ENCODE measurements around the gene RERE. TPM values are rescaled to one million over a fixed set of nuclear protein-coding genes. Genes with fewer than 3 reads are reported as not detected.

The RERE gene
- total and polyA plus RNA-seq, 2 experiments from 2014 or later: 148 to 170 TPM

DNA sequence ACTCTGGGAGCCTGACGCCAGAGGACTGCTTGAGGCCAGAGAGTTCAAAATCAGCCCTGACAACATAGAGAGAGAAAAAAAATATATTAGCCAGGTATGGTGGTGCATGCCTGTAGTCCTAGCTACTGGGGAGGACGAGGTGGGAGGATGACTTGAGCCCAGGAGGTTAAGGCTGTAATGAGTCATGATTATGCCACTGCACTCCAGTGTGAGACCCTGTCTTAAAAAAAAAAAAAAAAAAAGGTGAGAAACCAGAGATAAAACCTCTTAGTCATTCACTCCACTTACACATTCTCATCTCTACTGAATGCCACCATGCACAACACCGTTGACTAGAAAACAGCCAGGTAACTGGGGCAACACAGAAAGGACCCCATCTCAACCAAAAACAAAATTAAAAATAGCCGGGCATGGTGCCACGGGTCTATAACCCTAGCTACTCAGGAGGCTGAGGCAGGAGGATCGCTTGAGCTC is 321.5 kb downstream of the RERE start:
- peak overlapping the region; percentile 68 for H3K27ac Mint-ChIP-seq
- H3K4me2 ChIP-seq: no peak overlapping the region
- H3F3A ChIP-seq (replicated peaks; ENCODE audit: low read depth): no peaks in the 10 kb centered on the region
- H3K27me3 ChIP-seq (ENCODE audit: insufficient read depth): no peaks in the 10 kb centered on the region
- H3K4me3 Mint-ChIP-seq: no peak overlapping the region
- no peak for ATAC-seq
- 0 out of 2 replicates have a peak overlapping the region, but pooled peaks have one; percentile 39 for H3K27ac ChIP-seq (ENCODE audit: low read depth)
- no peak for DNase-seq (ENCODE audit: low spot score)
- peaks cover 25% of the 10 kb centered on the region for H3K36me3 ChIP-seq (ENCODE audit: insufficient read depth)
- peaks cover 15% of the 10 kb centered on the region for H3K9me3 Mint-ChIP-seq
- H3K4me1 ChIP-seq (ENCODE audit: insufficient read depth): no peaks in the 10 kb centered on the region
- peaks cover 8% of the 10 kb centered on the region for H4K20me1 ChIP-seq (replicated peaks; ENCODE audit: insufficient read depth)
- peaks cover 73% of the 10 kb centered on the region for H3K36me3 Mint-ChIP-seq (ENCODE audit: low read depth)
- peaks cover 5% of the 10 kb centered on the region for H3K27me3 Mint-ChIP-seq (ENCODE audit: insufficient read depth, low read depth, poor library complexity)
- H3K79me2 ChIP-seq (replicated peaks; ENCODE audit: insufficient read depth): peaks cover 36% of the 10 kb centered on the region
- no peak overlapping the region for H2AFZ ChIP-seq
- TF ChIP-seq JUNB (IDR thresholded peaks at IDR 0.05; ENCODE audit: unreplicated experiment) (no peak), ZNF114 (CRISPR knock-in tag; IDR thresholded peaks at IDR 0.05) (no peak), STAT1 (IDR thresholded peaks at IDR 0.05; ENCODE audit: unreplicated experiment) (no peak), POLR2AphosphoS5 (IDR thresholded peaks at IDR 0.05; ENCODE audit: low read depth) (no peak), NANOG (IDR thresholded peaks at IDR 0.05; ENCODE audit: borderline replicate concordance) (no peak), EZH2phosphoT487 (IDR thresholded peaks at IDR 0.05; ENCODE audit: unreplicated experiment) (no peak), CREB1 (CRISPR knock-in tag; IDR thresholded peaks at IDR 0.05; ENCODE audit: low read depth) (no peak), ZNF331 (CRISPR knock-in tag; IDR thresholded peaks at IDR 0.05; ENCODE audit: low read depth) (no peak), EZH2 (IDR thresholded peaks at IDR 0.05; ENCODE audit: low read depth, unreplicated experiment) (no peak)
- TF ChIP-seq, protein P1, sequence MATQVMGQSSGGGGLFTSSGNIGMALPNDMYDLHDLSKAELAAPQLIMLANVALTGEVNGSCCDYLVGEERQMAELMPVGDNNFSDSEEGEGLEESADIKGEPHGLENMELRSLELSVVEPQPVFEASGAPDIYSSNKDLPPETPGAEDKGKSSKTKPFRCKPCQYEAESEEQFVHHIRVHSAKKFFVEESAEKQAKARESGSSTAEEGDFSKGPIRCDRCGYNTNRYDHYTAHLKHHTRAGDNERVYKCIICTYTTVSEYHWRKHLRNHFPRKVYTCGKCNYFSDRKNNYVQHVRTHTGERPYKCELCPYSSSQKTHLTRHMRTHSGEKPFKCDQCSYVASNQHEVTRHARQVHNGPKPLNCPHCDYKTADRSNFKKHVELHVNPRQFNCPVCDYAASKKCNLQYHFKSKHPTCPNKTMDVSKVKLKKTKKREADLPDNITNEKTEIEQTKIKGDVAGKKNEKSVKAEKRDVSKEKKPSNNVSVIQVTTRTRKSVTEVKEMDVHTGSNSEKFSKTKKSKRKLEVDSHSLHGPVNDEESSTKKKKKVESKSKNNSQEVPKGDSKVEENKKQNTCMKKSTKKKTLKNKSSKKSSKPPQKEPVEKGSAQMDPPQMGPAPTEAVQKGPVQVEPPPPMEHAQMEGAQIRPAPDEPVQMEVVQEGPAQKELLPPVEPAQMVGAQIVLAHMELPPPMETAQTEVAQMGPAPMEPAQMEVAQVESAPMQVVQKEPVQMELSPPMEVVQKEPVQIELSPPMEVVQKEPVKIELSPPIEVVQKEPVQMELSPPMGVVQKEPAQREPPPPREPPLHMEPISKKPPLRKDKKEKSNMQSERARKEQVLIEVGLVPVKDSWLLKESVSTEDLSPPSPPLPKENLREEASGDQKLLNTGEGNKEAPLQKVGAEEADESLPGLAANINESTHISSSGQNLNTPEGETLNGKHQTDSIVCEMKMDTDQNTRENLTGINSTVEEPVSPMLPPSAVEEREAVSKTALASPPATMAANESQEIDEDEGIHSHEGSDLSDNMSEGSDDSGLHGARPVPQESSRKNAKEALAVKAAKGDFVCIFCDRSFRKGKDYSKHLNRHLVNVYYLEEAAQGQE (IDR thresholded peaks at IDR 0.05; ENCODE audit: unreplicated experiment): no peak
- TF ChIP-seq, protein P2, sequence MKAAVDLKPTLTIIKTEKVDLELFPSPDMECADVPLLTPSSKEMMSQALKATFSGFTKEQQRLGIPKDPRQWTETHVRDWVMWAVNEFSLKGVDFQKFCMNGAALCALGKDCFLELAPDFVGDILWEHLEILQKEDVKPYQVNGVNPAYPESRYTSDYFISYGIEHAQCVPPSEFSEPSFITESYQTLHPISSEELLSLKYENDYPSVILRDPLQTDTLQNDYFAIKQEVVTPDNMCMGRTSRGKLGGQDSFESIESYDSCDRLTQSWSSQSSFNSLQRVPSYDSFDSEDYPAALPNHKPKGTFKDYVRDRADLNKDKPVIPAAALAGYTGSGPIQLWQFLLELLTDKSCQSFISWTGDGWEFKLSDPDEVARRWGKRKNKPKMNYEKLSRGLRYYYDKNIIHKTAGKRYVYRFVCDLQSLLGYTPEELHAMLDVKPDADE (IDR thresholded peaks at IDR 0.05): no peak
- TF ChIP-seq, protein P3, sequence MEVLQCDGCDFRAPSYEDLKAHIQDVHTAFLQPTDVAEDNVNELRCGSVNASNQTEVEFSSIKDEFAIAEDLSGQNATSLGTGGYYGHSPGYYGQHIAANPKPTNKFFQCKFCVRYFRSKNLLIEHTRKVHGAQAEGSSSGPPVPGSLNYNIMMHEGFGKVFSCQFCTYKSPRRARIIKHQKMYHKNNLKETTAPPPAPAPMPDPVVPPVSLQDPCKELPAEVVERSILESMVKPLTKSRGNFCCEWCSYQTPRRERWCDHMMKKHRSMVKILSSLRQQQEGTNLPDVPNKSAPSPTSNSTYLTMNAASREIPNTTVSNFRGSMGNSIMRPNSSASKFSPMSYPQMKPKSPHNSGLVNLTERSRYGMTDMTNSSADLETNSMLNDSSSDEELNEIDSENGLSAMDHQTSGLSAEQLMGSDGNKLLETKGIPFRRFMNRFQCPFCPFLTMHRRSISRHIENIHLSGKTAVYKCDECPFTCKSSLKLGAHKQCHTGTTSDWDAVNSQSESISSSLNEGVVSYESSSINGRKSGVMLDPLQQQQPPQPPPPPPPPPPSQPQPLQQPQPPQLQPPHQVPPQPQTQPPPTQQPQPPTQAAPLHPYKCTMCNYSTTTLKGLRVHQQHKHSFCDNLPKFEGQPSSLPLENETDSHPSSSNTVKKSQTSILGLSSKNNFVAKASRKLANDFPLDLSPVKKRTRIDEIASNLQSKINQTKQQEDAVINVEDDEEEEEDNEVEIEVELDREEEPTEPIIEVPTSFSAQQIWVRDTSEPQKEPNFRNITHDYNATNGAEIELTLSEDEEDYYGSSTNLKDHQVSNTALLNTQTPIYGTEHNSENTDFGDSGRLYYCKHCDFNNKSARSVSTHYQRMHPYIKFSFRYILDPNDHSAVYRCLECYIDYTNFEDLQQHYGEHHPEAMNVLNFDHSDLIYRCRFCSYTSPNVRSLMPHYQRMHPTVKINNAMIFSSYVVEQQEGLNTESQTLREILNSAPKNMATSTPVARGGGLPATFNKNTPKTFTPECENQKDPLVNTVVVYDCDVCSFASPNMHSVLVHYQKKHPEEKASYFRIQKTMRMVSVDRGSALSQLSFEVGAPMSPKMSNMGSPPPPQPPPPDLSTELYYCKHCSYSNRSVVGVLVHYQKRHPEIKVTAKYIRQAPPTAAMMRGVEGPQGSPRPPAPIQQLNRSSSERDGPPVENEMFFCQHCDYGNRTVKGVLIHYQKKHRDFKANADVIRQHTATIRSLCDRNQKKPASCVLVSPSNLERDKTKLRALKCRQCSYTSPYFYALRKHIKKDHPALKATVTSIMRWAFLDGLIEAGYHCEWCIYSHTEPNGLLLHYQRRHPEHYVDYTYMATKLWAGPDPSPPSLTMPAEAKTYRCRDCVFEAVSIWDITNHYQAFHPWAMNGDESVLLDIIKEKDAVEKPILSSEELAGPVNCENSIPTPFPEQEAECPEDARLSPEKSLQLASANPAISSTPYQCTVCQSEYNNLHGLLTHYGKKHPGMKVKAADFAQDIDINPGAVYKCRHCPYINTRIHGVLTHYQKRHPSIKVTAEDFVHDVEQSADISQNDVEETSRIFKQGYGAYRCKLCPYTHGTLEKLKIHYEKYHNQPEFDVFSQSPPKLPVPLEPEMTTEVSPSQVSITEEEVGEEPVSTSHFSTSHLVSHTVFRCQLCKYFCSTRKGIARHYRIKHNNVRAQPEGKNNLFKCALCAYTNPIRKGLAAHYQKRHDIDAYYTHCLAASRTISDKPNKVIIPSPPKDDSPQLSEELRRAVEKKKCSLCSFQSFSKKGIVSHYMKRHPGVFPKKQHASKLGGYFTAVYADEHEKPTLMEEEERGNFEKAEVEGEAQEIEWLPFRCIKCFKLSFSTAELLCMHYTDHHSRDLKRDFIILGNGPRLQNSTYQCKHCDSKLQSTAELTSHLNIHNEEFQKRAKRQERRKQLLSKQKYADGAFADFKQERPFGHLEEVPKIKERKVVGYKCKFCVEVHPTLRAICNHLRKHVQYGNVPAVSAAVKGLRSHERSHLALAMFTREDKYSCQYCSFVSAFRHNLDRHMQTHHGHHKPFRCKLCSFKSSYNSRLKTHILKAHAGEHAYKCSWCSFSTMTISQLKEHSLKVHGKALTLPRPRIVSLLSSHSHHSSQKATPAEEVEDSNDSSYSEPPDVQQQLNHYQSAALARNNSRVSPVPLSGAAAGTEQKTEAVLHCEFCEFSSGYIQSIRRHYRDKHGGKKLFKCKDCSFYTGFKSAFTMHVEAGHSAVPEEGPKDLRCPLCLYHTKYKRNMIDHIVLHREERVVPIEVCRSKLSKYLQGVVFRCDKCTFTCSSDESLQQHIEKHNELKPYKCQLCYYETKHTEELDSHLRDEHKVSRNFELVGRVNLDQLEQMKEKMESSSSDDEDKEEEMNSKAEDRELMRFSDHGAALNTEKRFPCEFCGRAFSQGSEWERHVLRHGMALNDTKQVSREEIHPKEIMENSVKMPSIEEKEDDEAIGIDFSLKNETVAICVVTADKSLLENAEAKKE (CRISPR knock-in tag; IDR thresholded peaks at IDR 0.05): no peak
- TF ChIP-seq, protein P4, sequence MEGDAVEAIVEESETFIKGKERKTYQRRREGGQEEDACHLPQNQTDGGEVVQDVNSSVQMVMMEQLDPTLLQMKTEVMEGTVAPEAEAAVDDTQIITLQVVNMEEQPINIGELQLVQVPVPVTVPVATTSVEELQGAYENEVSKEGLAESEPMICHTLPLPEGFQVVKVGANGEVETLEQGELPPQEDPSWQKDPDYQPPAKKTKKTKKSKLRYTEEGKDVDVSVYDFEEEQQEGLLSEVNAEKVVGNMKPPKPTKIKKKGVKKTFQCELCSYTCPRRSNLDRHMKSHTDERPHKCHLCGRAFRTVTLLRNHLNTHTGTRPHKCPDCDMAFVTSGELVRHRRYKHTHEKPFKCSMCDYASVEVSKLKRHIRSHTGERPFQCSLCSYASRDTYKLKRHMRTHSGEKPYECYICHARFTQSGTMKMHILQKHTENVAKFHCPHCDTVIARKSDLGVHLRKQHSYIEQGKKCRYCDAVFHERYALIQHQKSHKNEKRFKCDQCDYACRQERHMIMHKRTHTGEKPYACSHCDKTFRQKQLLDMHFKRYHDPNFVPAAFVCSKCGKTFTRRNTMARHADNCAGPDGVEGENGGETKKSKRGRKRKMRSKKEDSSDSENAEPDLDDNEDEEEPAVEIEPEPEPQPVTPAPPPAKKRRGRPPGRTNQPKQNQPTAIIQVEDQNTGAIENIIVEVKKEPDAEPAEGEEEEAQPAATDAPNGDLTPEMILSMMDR (conservative IDR thresholded peaks at IDR 0.05; ENCODE audit: low read depth in 2 of 2): no peak
- no peaks in the 10 kb centered on the region for H3K4me1 Mint-ChIP-seq
- H3K9me2 ChIP-seq (ENCODE audit: insufficient read depth): no peaks in the 10 kb centered on the region
- H3K4me3 ChIP-seq: no peak overlapping the region
